Esophagus squamous epithelium (tissue), 5 donors: ENCODE results near the gene AK2. TPM values are rescaled to one million over a fixed set of nuclear protein-coding genes. Genes with fewer than 3 reads are reported as not detected.

Experiments used
- DNase-seq: peaks from one replicate; lab custom pipeline; 2025; lab: John Stamatoyannopoulos, UW
- H3K27ac ChIP-seq, 4 donors: fragments of 200-600 bp; sonication (generic); one replicate each; pipeline ENCODE4 v1.5.1; 2016 to 2019; ENCODE audit warnings: mild to moderate bottlenecking in 1 of 4
- H3K27me3 ChIP-seq, 4 donors: fragments of 200-600 bp; sonication (generic); 1 replicate in 3 of 4; 2 replicates in 1 of 4; pipeline versions ENCODE4 v1.5.1 to v1.6.0; 2017 to 2021; ENCODE audit warnings: antibody characterized with exemption in 1 of 4
- H3K36me3 ChIP-seq, 3 donors: fragments of 200-600 bp; sonication (generic); one replicate each; pipeline ENCODE4 v1.5.1; 2016 to 2019
- H3K4me1 ChIP-seq, 3 donors: fragments of 200-600 bp; sonication (generic); one replicate each; pipeline ENCODE4 v1.5.1; 2017 to 2019
- H3K4me3 ChIP-seq, 4 donors: fragments of 200-600 bp; sonication (generic); 1 replicate in 3 of 4; 2 replicates in 1 of 4; pipeline ENCODE4 v1.5.1; 2016 to 2019; ENCODE audit warnings: mild to moderate bottlenecking in 2 of 4, moderate library complexity in 1 of 4
- H3K9me3 ChIP-seq, 3 donors: fragments of 200-600 bp; sonication (generic); one replicate each; pipeline ENCODE4 v1.5.1; 2016 to 2019
- POLR2A ChIP-seq, 4 donors: fragments of 450-650 bp; IDR thresholded peaks; one replicate each; pipeline ENCODE4 v1.6.1; 2017; ENCODE audit warnings: antibody characterized with exemption in 4 of 4, mild to moderate bottlenecking in 4 of 4, moderate library complexity in 3 of 4
- WGBS, 2 donors: methylation state at CpG; one replicate each; pipeline ENCODE4 v1.1.5; 2018; 5-methylcytosine and 5-hydroxymethylcytosine counted together
- intact Hi-C: fragments of 100-400 bp; cut with DNase I; formaldehyde crosslinking; loops from one replicate; pipeline ENCODE4 v1.15.0; 2022
- total RNA-seq, 4 donors: library from RNA; depleted of rRNA; stranded (reverse); fragments of >200 nt; gene quantifications; one replicate each; pipeline ENCODE4 v1.1.0, GENCODE V29; 2016
- TF ChIP-seq, protein P1 (sequence below), 6 experiments: fragments of 450-650 bp in 4 of 6; fragments of 200-600 bp in 2 of 6; sonication (generic) in 2 of 6; IDR thresholded peaks; one replicate each; pipeline ENCODE4 v1.5.1; 2016 to 2019; ENCODE audit warnings: antibody characterized with exemption in 6 of 6, mild to moderate bottlenecking in 4 of 6, moderate library complexity in 4 of 6
- donor health status: DM: yes; HTN: yes; CAD: no.

Gene AK2
- total RNA-seq, 4 donors from 2014 or later = 126 to 167 (median 151) TPM

DNA sequence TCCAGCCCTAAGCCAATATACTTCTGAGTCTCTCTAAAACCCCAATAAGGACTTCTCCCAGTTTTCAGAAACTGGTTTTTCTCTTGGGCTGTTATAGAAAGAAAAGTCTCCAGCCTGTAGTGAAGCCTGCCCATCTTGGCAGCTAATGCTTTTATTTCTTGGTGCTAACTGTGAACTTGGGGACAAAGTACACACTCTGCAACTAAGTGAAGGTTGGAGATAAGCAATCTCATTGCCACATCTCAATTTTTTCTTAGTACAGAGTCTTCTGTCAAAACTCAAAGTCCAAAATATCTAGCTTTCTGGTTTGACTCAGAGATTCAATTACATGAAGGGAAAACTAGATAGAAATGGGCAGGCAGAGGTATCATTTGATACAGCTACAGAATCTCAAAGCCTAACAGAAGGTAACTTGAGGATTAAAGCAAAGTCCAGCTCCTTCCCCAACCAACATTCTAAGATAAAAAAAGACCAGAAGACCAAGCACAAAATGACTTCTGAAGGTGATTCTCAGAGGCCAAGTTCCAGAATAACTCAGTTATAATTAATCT is 14.0 kb downstream of the AK2 start:
- H3K27ac ChIP-seq = no peak overlapping the region
- intact Hi-C loops = no loop called here
- TF ChIP-seq, protein P1, sequence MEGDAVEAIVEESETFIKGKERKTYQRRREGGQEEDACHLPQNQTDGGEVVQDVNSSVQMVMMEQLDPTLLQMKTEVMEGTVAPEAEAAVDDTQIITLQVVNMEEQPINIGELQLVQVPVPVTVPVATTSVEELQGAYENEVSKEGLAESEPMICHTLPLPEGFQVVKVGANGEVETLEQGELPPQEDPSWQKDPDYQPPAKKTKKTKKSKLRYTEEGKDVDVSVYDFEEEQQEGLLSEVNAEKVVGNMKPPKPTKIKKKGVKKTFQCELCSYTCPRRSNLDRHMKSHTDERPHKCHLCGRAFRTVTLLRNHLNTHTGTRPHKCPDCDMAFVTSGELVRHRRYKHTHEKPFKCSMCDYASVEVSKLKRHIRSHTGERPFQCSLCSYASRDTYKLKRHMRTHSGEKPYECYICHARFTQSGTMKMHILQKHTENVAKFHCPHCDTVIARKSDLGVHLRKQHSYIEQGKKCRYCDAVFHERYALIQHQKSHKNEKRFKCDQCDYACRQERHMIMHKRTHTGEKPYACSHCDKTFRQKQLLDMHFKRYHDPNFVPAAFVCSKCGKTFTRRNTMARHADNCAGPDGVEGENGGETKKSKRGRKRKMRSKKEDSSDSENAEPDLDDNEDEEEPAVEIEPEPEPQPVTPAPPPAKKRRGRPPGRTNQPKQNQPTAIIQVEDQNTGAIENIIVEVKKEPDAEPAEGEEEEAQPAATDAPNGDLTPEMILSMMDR (IDR thresholded peaks at IDR 0.05) = no peak
- TF ChIP-seq POLR2A (IDR thresholded peaks at IDR 0.05) = no peak
- no peaks in the 10 kb centered on the region for H3K9me3 ChIP-seq
- H3K27me3 ChIP-seq = no peaks in the 10 kb centered on the region
- no peak for DNase-seq
- H3K4me3 ChIP-seq = no peak overlapping the region
- peaks cover 4 to 69% (median 46%) of the 10 kb centered on the region in 3 donors for H3K36me3 ChIP-seq
- H3K4me1 ChIP-seq = peaks cover 0 to 28% (median 0%) of the 10 kb centered on the region in 3 donors

DNA sequence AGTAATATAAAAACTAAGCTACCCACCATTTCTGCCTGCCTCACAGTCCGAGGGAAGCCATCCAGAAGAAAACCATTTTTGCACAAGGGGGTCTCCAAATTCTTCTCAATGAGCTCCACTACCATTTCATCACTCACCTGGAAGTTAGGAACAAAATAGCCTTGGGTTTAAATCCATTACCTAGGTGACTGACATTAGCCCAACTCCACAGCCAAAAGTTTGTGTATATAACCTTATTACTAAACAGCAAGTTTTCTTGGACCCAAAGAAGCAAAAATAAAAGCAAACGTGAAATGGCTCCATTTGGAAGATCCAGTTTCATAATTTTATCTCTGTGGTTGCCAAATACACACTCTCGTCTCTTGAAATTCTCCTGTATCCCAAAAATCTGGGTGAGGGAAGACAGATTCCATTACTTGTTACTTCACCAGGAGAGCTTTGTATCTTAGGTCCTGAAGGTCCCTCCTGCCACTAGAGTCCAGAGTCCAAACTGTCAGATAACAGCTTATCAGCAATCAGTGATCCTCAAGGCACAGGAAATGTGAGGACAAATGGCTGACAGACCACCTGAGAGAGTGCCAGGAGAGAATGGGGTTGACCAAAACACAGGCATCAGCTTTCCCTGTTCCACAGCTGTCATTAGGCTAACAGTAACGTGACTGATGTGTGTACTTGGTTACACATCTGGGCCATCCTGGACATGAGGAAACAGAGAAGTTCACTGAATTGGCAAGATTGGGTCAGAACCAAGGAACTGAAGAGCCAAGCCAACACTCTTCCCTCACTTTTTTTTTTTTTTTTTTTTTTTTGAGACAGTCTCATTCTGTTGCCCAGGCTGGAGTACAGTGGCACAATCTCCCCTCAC is 14.9 kb downstream of the AK2 start:
- WGBS, 2 donors = 78 to 88% methylated on average over 4 of the region's 4 CpGs
- Histone ChIP-seq H3K36me3 (peaks cover 4 to 78% (median 46%) of the 10 kb centered on the region in 3 donors), H3K27me3 (no peaks in the 10 kb centered on the region), H3K9me3 (no peaks in the 10 kb centered on the region), H3K27ac (no peak overlapping the region), H3K4me3 (no peak overlapping the region), H3K4me1 (peaks cover 0 to 25% (median 0%) of the 10 kb centered on the region in 3 donors)
- DNase-seq = no peak
- intact Hi-C loops = no loop called here
- TF ChIP-seq POLR2A (IDR thresholded peaks at IDR 0.05) = no peak
- TF ChIP-seq, protein P1 (IDR thresholded peaks at IDR 0.05) = no peak

DNA sequence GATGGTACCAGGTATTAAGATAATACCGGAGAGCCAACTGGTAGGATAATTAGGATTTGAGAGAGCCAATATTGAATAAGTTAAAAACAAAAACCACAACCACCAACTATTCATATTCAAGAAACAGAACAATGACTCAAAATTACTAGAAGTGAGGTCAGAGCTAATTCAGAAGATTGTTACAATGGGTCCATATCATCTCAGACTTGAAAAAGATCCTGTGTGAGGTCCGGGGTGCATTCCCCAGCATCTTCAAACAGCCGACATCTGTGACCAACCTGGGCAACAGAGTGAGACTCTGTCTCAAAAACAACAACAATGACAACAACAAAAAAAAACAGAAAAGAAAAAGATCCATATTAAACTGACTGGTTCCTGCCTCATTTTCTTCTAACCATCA is 18.6 kb downstream of the AK2 start:
- Histone ChIP-seq H3K27me3 (no peaks in the 10 kb centered on the region), H3K4me3 (no peak overlapping the region), H3K36me3 (peaks cover 9 to 87% (median 39%) of the 10 kb centered on the region in 3 donors), H3K4me1 (peaks cover 0 to 27% (median 15%) of the 10 kb centered on the region in 3 donors), H3K9me3 (no peaks in the 10 kb centered on the region), H3K27ac (no peak overlapping the region)
- no peak for DNase-seq
- WGBS, 2 donors = 87 to 89% methylated on average over 3 of the region's 3 CpGs
- TF ChIP-seq POLR2A (IDR thresholded peaks at IDR 0.05) = no peak
- TF ChIP-seq, protein P1 (IDR thresholded peaks at IDR 0.05) = no peak
- intact Hi-C loops = no loop called here

DNA sequence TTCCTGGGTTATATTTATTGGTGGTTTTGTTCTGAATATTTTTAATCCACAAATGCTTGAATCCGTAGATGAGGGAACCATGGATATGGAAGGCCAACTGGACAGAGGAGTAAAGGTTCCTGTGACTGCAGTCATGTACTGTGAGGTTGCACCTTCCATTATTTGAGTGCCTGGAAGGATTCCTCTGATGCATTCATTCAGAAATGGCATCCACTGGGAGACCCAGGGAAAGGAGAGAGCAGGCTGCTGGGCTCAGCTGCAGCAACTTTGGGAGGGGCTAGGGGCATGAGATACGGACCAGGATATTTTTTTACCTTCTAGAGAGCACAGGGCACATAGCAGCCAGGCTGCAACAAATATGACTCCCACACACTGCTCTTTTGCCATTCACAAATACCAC is 19.5 kb downstream of the AK2 start:
- H3K27me3 ChIP-seq = no peaks in the 10 kb centered on the region
- H3K36me3 ChIP-seq = peaks cover 10 to 87% (median 36%) of the 10 kb centered on the region in 3 donors
- TF ChIP-seq, protein P1 (IDR thresholded peaks at IDR 0.05) = no peak
- TF ChIP-seq POLR2A (IDR thresholded peaks at IDR 0.05) = no peak
- H3K4me1 ChIP-seq = peaks cover 0 to 36% (median 22%) of the 10 kb centered on the region in 3 donors
- intact Hi-C loops = no loop called here
- H3K9me3 ChIP-seq = no peaks in the 10 kb centered on the region
- DNase-seq = no peak
- H3K27ac ChIP-seq = no peak overlapping the region
- H3K4me3 ChIP-seq = no peak overlapping the region
- WGBS, 2 donors = 87 to 94% methylated on average over 2 of the region's 2 CpGs

DNA sequence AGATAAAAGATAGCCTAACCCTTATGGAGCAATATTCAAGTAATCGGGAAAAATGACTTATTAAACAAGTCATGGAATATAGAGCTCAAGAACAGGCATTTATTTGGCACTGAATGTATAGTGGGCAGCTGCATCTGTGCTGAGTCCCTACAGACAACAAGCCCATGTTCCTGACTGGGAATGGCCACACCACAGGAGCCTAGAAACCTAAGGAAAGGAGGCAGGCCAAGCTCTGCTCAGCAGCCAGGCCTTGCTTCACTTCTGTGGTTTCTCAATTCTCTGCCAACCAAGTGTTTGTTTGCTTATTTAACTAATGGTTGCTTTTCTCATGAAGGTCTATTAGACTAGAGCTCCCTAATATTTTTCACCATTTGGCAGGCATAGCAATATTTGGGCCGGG is 21.5 kb downstream of the AK2 start:
- peaks cover 7 to 85% (median 27%) of the 10 kb centered on the region in 3 donors for H3K36me3 ChIP-seq
- TF ChIP-seq POLR2A (IDR thresholded peaks at IDR 0.05) = no peak
- TF ChIP-seq, protein P1 (IDR thresholded peaks at IDR 0.05) = no peak
- H3K27ac ChIP-seq = peak overlapping the region in 3 of 4 donors; percentile 3 to 18 (median 16)
- no peaks in the 10 kb centered on the region for H3K27me3 ChIP-seq
- no peaks in the 10 kb centered on the region for H3K9me3 ChIP-seq
- 63 to 76% methylated on average over 1 of the region's 2 CpGs for WGBS, 2 donors
- H3K4me3 ChIP-seq = no peak overlapping the region
- H3K4me1 ChIP-seq = peaks cover 14 to 55% (median 38%) of the 10 kb centered on the region in 3 donors
- DNase-seq = no peak
- intact Hi-C loops = no loop called here
